ENCODE data around the gene GRIN2A. TPM values are rescaled to one million over a fixed set of nuclear protein-coding genes. Genes with fewer than 3 reads are reported as not detected.

The GRIN2A gene
- total RNA-seq, 4 donors from 2014 or later: 0.35 to 7.4 (median 1.5) TPM

DNA sequence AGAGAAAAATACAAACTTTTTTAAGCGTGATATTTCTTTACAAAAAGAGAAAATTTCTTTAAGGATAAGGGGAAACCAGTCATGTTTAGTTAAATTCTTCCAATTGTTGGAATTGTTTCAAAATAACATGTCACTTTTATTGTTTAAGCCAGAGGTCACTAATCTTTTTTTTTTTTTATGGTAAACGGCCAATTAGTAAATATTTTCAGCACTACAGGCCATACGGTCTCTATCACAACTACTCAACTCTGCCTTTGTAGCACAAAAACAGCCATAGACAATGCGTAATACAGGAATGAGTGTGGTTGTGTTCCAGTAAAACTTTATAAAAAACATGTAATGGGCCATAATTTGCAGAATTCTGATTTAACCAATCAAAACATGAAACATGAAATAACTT is 401.4 kb downstream of the GRIN2A start:
- H3K4me1 ChIP-seq: no peaks in the 10 kb centered on the region
- H3K9me3 ChIP-seq: no peaks in the 10 kb centered on the region
- H3K27me3 ChIP-seq: no peaks in the 10 kb centered on the region
- H3K4me3 ChIP-seq: no peak overlapping the region
- TF ChIP-seq, protein P1, sequence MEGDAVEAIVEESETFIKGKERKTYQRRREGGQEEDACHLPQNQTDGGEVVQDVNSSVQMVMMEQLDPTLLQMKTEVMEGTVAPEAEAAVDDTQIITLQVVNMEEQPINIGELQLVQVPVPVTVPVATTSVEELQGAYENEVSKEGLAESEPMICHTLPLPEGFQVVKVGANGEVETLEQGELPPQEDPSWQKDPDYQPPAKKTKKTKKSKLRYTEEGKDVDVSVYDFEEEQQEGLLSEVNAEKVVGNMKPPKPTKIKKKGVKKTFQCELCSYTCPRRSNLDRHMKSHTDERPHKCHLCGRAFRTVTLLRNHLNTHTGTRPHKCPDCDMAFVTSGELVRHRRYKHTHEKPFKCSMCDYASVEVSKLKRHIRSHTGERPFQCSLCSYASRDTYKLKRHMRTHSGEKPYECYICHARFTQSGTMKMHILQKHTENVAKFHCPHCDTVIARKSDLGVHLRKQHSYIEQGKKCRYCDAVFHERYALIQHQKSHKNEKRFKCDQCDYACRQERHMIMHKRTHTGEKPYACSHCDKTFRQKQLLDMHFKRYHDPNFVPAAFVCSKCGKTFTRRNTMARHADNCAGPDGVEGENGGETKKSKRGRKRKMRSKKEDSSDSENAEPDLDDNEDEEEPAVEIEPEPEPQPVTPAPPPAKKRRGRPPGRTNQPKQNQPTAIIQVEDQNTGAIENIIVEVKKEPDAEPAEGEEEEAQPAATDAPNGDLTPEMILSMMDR (IDR thresholded peaks at IDR 0.05): no peak
- TF ChIP-seq POLR2A (IDR thresholded peaks at IDR 0.05): no peak
- H3K27ac ChIP-seq: no peak overlapping the region
- DNase-seq: no peak
- H3K36me3 ChIP-seq: no peaks in the 10 kb centered on the region

DNA sequence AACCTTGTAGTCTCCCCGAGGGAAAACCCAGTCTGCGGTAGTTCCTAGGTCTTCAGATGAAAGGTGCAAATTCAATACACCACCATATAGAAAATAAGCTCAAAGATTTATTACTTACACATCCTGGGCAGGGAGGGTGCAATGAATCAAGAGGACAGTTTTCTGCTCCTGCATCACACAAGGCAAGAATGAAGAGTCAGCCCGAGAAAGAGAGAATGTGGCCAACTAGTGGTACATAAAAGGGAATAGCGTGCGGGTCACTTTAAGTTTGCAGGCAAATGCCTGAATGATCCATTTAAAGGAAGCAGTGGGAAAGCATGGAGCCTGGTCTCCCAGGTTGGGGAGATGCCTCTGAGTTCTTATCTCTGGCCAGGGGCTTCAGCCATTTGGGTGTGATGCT is 403.4 kb downstream of the GRIN2A start:
- H3K4me3 ChIP-seq: no peak overlapping the region

DNA sequence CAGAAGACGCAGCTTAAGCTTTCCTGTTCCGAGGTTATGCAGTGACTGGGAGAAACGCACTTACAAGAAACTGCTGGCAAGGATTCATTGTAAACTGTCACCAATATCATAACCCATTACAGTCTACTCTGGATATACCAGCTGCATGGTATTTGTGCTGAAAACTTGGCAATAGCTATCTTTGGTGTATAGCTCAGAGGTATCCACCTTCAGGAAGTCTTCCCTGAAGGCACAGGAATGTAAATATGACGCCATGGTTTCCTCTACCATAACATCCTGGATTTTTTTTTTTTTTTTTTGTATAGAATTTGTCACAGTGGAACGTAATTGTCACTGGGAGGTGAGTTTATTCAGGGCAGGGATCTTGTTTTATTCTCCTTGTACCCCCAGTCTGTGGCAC is 406.2 kb downstream of the GRIN2A start:
- Histone ChIP-seq H3K36me3 (no peaks in the 10 kb centered on the region), H3K4me1 (no peaks in the 10 kb centered on the region), H3K27ac (no peak overlapping the region), H3K27me3 (no peaks in the 10 kb centered on the region), H3K9me3 (no peaks in the 10 kb centered on the region), H3K4me3 (no peak overlapping the region)
- DNase-seq: no peak
- no peak for TF ChIP-seq POLR2A (IDR thresholded peaks at IDR 0.05)
- TF ChIP-seq, protein P1 (IDR thresholded peaks at IDR 0.05): no peak

More for the DNA sequence above, 403.4 kb downstream of the GRIN2A start:
- DNase-seq: no peak
- Histone ChIP-seq H3K9me3 (no peaks in the 10 kb centered on the region), H3K27ac (no peak overlapping the region), H3K4me1 (no peaks in the 10 kb centered on the region), H3K27me3 (no peaks in the 10 kb centered on the region), H3K36me3 (no peaks in the 10 kb centered on the region)
- TF ChIP-seq, protein P1 (IDR thresholded peaks at IDR 0.05): no peak
- TF ChIP-seq POLR2A (IDR thresholded peaks at IDR 0.05): no peak

DNA sequence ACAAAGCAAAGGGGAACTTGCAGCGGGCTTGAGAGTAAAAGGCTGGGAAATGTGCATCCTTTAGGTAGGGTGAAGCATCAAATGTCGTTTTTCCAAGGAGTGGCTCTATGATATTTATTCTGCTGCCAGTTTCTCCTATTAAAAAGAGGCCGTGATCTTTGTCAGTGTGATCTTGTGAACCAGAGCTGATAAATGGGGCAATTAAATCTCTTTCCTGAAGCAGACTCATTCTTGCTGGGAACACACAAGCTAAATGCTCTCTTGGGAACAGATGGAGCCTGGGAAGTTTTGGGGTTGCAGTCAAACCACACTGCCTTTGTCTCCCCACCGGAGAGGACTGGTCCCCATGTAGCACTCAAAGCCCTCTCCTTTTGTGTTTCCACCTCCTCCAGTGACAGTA is 408.9 kb downstream of the GRIN2A start:
- Histone ChIP-seq H3K27ac (no peak overlapping the region), H3K36me3 (no peaks in the 10 kb centered on the region), H3K9me3 (no peaks in the 10 kb centered on the region), H3K4me3 (no peak overlapping the region), H3K4me1 (no peaks in the 10 kb centered on the region), H3K27me3 (no peaks in the 10 kb centered on the region)
- no peak for DNase-seq
- TF ChIP-seq, protein P1 (IDR thresholded peaks at IDR 0.05): no peak
- TF ChIP-seq POLR2A (IDR thresholded peaks at IDR 0.05): no peak

DNA sequence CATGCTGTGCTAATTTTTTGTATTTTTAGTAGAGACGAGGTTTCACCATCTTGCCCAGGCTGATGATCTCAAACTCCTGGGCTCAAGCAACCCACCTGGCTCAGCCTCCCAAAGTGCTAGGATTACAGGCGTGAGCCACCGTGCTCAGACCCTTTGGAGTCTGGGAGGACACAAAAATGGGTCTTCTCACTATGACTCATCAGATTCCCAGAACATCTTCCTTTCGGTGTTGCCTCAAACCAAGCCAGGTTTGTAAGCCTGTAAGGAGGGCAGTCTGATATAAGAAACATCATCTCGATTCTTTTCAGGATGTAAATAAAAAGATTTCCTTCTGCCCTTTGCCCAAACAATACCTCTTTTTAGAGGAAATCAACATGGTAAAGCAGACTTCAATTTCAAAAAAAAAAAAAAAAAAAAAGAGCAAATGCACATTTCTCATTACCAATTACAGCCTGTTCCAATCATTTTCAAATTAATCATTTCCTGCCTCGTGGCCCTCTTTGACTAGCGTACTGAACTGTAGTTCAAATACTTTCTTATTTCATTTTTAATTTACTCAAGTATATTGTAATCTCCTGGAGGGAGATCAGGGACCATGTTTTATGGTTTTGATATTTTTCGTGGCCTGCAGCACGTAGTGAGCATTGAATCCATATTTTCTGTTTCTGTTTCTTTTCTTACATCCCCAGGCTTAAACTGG is 409.6 kb downstream of the GRIN2A start:
- H3K27me3 ChIP-seq: no peaks in the 10 kb centered on the region
- no peaks in the 10 kb centered on the region for H3K36me3 ChIP-seq
- H3K9me3 ChIP-seq: no peaks in the 10 kb centered on the region
- no peaks in the 10 kb centered on the region for H3K4me1 ChIP-seq
- H3K4me3 ChIP-seq: no peak overlapping the region
- H3K27ac ChIP-seq: no peak overlapping the region
- no peak for TF ChIP-seq POLR2A (IDR thresholded peaks at IDR 0.05)
- TF ChIP-seq, protein P1 (IDR thresholded peaks at IDR 0.05): no peak
- no peak for DNase-seq

All from Peyer's patch (tissue), 4 donors.